ENCODE measurements around the gene RCAN1.

- TF ChIP-seq CTCF (optimal IDR thresholded peaks at IDR 0.05 in 1 of 3, IDR thresholded peaks at IDR 0.05 in 1 of 3, conservative IDR thresholded peaks at IDR 0.05 in 1 of 3; ENCODE audit: extremely low read depth in 1 of 3, insufficient read depth in 2 of 3, low read length in 3 of 3) (no peak), EZH2 (IDR thresholded peaks at IDR 0.05; ENCODE audit: low read length) (no peak)
Observed at GRCh38 chr21:34535886-34536285, 79.0 kb downstream of the RCAN1 start.
